SJCRH30 (cell line): ENCODE data around the gene OBSCN. TPM values are rescaled to one million over a fixed set of nuclear protein-coding genes. Genes with fewer than 3 reads are reported as not detected.

Source experiments
- DNase-seq, 2 experiments: peaks; one replicate each; pipeline ENCODE4 v3.0.0-alpha.2; 2015 to 2020
- H3K27ac ChIP-seq: fragments of 250-450 bp; sonication (Bioruptor Pico); 2 replicates; pipeline ENCODE4 v1.5.1; 2020; ENCODE audit warnings: mild to moderate bottlenecking, moderate library complexity
- H3K27me3 ChIP-seq: fragments of 250-450 bp; sonication (Bioruptor Pico); 2 replicates; pipeline ENCODE4 v1.5.1; 2020; ENCODE audit warnings: mild to moderate bottlenecking, moderate library complexity
- H3K36me3 ChIP-seq: fragments of 250-450 bp; sonication (Bioruptor Pico); 2 replicates; pipeline ENCODE4 v1.5.1; 2020; ENCODE audit warnings: mild to moderate bottlenecking, moderate library complexity
- H3K4me1 ChIP-seq: fragments of 250-450 bp; sonication (Bioruptor Pico); 2 replicates; pipeline ENCODE4 v1.5.1; 2020; ENCODE audit warnings: mild to moderate bottlenecking, moderate library complexity
- H3K4me3 ChIP-seq: fragments of 250-450 bp; sonication (Bioruptor Pico); 2 replicates; pipeline ENCODE4 v1.5.1; 2020; ENCODE audit warnings: mild to moderate bottlenecking, moderate library complexity
- H3K9me3 ChIP-seq: fragments of 250-450 bp; sonication (Bioruptor Pico); replicated peaks from 2 replicates; pipeline ENCODE4 v1.5.1; 2020; ENCODE audit warnings: mild to moderate bottlenecking, moderate library complexity
- total RNA-seq: library from RNA; depleted of rRNA; stranded (reverse); fragments of >200 nt; shearing (Covaris generic); gene quantifications from 2 replicates; pipeline ENCODE4 v1.2.3, GENCODE V29; 2014

The OBSCN gene
- total RNA-seq, 1 experiment from 2014 or later, result 8.3 TPM

DNA sequence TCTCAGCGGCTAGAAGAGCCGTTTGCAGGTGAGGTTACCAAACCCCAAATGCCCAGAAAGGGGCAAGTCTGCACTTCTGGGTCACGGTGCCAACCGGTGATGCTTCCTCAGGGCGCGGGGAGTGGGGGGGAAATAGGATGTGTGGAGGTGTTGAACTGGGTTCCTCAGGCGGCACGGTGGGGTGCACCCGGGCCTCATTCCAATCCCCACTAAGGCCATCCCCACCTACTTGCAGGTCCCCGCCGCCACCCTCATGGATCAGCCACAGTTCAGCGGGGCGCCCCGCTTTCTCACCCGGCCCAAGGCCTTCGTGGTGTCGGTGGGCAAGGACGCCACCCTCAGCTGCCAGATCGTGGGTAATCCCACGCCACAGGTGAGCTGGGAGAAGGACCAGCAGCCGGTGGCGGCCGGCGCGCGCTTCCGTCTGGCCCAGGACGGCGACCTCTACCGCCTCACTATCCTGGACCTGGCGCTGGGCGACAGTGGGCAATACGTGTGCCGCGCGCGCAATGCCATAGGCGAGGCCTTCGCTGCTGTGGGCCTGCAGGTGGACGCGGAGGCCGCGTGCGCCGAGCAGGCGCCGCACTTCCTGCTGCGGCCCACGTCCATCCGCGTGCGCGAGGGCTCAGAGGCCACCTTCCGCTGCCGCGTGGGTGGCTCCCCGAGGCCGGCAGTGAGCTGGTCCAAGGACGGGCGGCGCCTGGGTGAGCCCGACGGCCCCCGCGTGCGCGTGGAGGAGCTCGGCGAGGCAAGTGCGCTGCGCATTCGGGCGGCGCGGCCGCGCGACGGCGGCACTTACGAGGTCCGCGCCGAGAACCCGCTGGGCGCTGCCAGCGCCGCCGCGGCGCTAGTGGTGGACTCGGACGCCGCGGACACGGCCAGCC, 3.9 kb downstream of the OBSCN start:
- Histone ChIP-seq H3K27ac (no peak overlapping the region), H3K4me3 (no peak overlapping the region), H3K9me3 (no peaks in the 10 kb centered on the region), H3K4me1 (peaks cover 40% of the 10 kb centered on the region), H3K36me3 (no peaks in the 10 kb centered on the region), H3K27me3 (0 out of 2 replicates have a peak, but pooled peaks cover 4% of the 10 kb centered on the region)
- no peak for DNase-seq

DNA sequence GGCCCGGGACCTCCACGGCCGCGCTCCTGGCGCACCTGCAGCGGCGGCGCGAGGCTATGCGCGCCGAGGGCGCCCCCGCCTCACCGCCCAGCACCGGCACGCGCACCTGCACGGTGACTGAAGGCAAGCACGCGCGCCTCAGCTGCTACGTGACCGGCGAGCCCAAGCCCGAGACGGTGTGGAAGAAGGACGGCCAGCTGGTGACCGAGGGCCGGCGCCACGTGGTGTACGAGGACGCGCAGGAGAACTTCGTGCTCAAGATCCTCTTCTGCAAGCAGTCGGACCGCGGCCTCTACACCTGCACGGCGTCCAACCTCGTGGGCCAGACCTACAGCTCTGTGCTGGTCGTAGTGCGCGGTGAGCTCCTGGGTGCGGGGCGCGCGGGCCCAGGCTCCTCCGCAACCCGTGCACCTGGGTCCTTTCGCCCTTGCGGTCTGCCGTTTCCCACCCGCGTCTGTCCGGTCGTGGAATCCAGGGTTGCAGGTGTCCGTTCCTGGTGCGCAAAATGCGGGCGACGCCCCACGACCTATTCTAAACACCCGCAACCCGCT, 4.6 kb downstream of the OBSCN start:
- no peak overlapping the region for H3K27ac ChIP-seq
- no peaks in the 10 kb centered on the region for H3K36me3 ChIP-seq
- 0 out of 2 replicates have a peak, but pooled peaks cover under 1% of the 10 kb centered on the region for H3K27me3 ChIP-seq
- DNase-seq, result no peak
- H3K4me1 ChIP-seq, result peaks cover 38% of the 10 kb centered on the region
- H3K4me3 ChIP-seq, result no peak overlapping the region
- H3K9me3 ChIP-seq, result no peaks in the 10 kb centered on the region

DNA sequence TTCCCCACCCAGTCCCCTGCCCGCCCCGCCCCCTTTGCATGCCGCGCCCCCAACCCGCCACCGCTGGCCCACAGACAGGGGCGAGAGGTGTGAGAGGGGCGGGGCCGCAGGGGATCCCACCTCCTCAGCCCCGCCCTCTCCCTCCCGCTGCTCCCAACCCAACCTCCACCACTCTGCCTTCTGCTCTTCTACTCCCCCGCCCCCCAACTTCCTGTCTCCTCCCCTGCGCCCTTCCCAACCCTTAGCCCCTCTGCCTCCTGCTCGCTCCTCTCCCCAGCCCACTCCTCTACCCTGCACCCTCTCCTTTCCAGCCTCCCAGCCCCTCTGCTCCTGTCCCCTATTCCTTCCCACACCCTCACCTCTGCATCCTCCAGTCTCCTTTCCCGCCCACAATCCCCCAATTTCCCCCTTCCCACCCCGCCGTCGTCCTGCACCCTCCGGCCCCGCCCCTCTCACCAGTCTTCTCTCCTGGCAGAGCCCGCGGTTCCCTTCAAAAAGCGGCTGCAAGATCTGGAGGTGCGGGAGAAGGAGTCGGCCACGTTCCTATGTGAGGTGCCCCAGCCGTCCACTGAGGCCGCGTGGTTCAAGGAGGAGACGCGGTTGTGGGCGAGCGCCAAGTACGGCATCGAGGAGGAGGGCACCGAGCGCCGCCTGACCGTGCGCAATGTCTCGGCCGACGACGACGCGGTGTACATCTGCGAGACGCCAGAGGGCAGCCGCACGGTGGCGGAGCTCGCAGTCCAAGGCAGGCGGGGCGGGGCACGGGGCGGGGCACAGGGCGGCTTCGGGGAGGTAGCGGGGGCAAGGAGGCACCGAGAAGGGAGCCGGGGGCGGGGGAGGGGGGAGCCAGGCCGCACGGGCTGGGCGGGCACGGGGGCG, 5.4 kb downstream of the OBSCN start:
- Histone ChIP-seq H3K4me3 (0 out of 2 replicates have a peak overlapping the region, but pooled peaks have one; percentile 28), H3K27me3 (no peaks in the 10 kb centered on the region), H3K27ac (no peak overlapping the region), H3K36me3 (no peaks in the 10 kb centered on the region), H3K4me1 (peaks cover 30% of the 10 kb centered on the region), H3K9me3 (no peaks in the 10 kb centered on the region)
- no peak for DNase-seq

DNA sequence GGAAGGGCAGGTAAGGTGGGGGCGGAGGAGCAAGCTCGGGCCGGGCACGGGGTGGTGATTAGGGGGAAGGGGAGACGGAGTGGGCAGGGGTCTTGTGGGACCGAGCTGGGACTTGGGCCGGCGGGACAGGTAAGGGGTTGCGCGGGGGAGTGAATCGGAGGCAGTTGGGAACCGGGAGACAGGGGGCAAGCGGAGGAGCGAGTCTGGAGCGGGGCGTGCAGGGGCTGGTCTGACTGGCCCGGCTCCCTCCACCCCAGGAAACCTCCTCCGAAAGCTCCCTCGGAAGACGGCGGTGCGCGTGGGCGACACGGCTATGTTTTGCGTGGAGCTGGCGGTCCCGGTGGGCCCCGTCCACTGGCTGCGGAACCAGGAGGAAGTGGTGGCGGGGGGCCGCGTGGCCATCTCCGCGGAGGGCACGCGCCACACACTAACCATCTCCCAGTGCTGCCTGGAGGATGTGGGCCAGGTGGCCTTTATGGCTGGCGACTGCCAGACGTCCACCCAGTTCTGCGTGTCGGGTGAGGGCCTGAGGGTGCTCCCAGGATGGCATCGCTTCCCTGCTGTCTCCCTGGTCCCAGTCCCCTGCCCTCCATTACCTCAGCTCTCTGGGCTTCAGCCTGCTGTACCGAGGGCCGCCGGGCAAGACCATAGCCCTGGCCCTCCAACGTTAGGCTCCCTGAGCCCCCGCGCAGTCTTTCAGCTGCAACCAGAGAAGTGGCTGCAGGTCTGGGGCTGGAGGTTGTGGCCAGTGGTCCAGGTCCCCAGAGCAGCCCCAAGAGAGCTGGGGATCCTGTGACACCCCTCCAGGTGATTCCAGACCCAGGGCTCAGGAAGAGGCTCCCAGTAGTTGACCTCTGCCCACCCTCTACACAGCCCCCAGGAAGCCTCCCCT, 6.3 kb downstream of the OBSCN start:
- H3K36me3 ChIP-seq, result no peaks in the 10 kb centered on the region
- no peak overlapping the region for H3K4me3 ChIP-seq
- H3K9me3 ChIP-seq, result no peaks in the 10 kb centered on the region
- DNase-seq, result no peak
- H3K27me3 ChIP-seq, result no peaks in the 10 kb centered on the region
- H3K4me1 ChIP-seq, result peaks cover 23% of the 10 kb centered on the region
- H3K27ac ChIP-seq, result no peak overlapping the region

DNA sequence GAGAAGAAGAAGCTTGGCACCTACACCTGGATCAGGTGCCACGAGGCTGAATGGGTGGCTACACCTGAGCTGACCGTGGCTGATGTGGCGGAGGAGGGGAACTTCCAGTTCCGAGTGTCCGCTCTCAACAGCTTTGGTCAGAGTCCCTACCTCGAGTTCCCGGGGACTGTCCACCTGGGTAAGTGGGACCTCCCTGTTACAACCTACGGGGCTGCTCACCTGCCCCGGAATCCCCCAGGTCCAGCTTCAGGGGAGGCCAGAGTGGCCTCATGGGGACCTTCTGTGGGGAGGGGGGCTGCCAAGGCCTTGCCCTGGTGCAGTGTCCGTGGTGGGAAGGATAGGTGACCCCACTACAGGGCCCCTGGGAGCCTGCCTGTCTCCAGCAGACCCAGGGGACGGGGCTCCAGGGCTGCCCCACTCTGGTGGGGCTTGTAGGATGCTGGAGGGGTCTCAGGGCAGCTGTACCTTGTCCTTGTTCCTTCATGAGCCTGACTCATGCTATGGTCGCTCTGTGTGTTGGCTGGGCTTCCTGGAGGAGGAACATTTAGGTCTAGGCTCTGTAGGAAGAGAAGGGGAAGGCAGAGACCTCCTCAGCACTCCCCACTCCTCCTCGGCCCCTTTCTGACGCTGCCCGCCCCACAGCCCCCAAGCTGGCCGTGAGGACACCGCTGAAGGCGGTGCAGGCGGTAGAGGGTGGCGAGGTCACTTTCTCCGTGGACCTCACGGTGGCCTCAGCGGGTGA, 7.2 kb downstream of the OBSCN start:
- H3K9me3 ChIP-seq, result no peaks in the 10 kb centered on the region
- H3K27ac ChIP-seq, result no peak overlapping the region
- H3K4me3 ChIP-seq, result no peak overlapping the region
- H3K27me3 ChIP-seq, result no peaks in the 10 kb centered on the region
- H3K36me3 ChIP-seq, result no peaks in the 10 kb centered on the region
- no peak for DNase-seq
- H3K4me1 ChIP-seq, result peaks cover 15% of the 10 kb centered on the region; the same call in 1 of the 2 replicates

DNA sequence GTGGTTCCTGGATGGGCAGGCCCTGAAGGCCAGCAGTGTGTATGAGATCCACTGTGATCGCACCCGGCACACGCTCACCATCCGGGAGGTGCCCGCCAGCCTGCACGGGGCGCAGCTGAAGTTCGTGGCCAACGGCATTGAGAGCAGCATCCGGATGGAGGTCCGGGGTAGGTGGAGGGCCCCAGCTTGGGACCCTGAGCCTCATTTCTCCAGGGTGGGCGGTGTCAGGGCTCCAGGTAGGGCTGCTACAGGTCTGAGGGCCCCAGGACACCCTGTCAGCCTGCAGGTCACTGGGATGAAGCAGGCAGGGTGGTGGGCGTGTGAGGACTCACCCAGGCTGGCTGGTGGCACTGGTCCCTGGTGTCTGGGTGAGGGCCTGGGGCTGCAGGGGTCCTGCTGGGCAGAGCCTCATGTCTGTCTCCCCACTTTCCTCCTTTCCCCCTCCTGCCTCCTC, 7.8 kb downstream of the OBSCN start:
- DNase-seq, result no peak
- no peaks in the 10 kb centered on the region for H3K9me3 ChIP-seq
- peaks cover 9% of the 10 kb centered on the region; the same call in 1 of the 2 replicates for H3K4me1 ChIP-seq
- H3K27me3 ChIP-seq, result no peaks in the 10 kb centered on the region
- no peak overlapping the region; the same call in 1 of the 2 replicates for H3K4me3 ChIP-seq
- H3K36me3 ChIP-seq, result no peaks in the 10 kb centered on the region
- H3K27ac ChIP-seq, result no peak overlapping the region

DNA sequence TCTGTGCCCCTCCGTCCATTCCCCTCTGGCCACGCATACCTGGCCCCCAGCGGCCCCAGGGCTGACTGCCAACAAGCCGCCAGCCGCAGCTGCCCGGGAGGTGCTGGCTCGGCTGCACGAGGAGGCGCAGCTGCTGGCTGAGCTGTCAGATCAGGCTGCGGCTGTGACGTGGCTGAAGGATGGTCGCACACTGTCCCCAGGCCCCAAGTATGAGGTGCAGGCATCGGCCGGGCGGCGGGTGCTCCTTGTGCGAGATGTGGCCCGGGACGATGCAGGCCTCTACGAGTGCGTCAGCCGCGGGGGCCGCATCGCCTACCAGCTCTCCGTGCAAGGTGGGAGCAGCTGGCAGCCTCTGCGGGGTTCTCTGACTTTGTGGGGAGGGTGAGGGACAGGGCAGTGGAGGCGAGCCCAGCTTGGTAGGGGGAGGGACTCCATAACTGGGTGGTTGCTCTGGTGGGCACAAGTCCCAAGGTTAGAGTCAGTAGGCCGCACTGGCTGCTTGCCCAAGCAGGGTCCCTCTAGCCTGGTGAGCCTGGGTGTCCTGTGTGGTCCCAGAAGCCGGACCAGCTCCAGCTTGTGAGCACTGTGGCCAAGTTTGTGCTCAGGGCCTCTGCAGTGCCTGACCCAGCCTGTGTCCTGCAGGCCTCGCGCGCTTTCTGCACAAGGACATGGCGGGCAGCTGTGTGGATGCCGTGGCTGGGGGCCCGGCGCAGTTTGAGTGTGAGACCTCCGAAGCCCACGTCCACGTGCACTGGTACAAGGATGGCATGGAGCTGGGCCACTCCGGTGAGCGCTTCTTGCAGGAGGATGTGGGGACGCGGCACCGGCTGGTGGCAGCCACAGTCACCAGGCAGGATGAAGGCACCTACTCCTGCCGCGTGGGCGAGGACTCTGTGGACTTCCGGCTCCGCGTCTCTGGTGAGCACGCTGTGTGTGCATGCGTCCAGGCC, 8.8 kb downstream of the OBSCN start:
- Histone ChIP-seq H3K4me1 (peaks cover 9% of the 10 kb centered on the region; the same call in 1 of the 2 replicates), H3K4me3 (peak overlapping the region; percentile 21), H3K27ac (no peak overlapping the region), H3K9me3 (no peaks in the 10 kb centered on the region), H3K27me3 (no peaks in the 10 kb centered on the region), H3K36me3 (no peaks in the 10 kb centered on the region)
- peak; percentile 70 to 76 for DNase-seq

DNA sequence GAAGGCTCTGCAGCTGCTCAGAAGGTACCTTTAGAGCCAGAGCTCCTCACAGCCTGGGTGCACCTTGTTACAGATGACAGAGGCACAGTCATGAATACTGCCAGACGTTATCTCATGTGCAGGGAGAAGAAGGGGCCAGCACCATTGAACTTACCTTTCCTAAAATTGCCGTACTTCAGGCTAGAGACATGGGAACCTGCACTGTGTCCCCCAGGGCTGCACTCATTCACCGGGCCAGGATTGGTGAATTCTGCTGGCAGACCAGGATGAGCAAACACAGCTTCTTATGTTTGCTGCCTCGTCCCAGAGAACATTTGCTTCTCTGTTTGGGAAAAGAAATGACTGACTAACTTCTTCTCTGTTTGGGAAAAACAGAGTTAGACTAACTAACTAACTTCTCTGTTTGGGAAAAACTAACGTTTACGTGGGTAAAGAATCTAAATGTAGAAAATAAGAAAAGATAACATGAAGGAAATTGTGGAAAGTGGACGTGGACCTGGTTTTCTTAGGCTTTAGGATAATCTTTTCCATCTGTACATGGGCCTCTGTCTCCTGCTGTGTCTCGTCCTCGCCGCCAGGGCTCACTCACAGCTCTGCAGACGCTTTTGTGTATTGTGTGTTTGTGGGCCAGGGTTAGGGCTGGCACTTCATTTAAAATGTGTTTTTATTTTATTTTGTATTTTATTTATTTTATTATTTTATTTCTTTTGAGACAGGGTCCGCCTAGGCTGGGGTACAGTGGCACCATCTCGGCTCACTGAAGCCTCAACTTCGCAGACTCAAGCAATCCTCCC, 9.9 kb downstream of the OBSCN start:
- H3K9me3 ChIP-seq, result no peaks in the 10 kb centered on the region
- H3K4me1 ChIP-seq, result peaks cover 9% of the 10 kb centered on the region; the same call in 1 of the 2 replicates
- H3K27me3 ChIP-seq, result no peaks in the 10 kb centered on the region
- H3K27ac ChIP-seq, result no peak overlapping the region
- no peaks in the 10 kb centered on the region for H3K36me3 ChIP-seq
- DNase-seq, result no peak
- H3K4me3 ChIP-seq, result no peak overlapping the region

DNA sequence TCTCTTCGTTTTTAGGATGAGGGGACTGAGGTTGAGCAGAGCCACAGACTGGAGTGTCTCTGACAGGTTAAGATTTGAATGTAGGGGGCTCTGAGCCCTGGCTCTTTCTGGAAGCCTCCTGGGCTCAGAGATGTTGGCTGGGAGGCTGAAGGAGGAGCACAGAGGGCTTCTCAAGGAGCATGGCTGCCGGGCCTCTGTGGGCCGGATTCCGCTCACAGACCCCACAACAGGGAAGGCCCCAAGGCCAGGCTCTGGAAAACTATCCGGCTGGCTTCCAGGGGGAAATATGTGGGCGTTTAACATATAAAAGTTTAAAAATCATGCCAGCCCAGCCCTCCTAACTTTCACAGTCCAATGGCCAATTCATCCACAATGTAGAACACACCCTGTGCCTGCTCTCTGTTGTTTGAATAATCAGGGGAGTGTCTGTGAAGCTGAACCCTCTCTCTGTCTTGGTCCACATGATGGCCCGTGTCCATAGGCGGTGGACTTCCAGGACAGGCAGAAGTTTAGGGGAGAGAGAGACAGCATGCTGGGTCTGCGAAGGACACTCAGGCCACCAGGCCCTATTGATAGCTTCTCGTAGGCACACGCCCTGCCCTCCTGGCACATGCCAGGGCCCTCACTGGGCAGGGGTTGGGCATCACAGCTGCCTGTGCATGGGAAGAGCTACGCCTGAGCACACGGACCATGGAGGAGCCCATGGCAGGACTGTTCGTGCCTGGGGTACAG, 10.8 kb downstream of the OBSCN start:
- Histone ChIP-seq H3K9me3 (no peaks in the 10 kb centered on the region), H3K4me3 (no peak overlapping the region), H3K36me3 (no peaks in the 10 kb centered on the region), H3K27me3 (no peaks in the 10 kb centered on the region), H3K27ac (no peak overlapping the region), H3K4me1 (peaks cover 9% of the 10 kb centered on the region; the same call in 1 of the 2 replicates)
- DNase-seq, result no peak

DNA sequence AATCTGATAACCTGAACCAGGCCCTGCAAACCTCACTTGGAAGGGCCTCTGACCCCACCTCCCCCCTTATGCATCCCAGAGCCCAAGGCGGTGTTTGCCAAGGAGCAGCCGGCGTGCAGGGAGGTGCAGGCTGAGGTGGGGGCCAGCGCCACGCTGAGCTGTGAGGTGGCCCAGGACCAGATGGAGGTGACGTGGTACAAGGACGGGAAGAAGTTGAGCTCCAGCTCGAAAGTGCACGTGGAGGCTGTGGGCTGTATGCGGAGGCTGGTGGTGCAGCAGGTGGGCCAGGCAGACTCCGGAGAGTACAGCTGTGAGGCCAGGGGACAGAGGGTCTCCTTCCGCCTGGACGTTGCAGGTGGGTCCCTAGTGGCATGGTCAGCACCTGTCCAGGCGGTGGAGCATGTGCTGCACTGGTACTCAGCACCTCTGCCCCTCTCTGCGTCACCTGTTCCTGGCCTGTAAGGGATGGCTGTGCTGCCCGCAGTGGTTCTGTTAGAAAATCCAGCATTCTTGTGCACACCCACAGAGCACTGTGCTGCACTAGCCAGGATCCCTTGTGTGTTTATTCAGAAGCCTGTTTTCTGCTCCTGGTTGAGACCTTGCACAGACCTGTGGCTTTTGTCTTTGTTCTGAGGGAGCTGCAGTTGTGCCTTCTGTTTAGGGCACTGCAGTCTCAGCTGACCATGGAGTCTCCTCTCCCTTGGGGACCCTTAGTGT, 11.6 kb downstream of the OBSCN start:
- no peaks in the 10 kb centered on the region for H3K9me3 ChIP-seq
- H3K36me3 ChIP-seq, result no peaks in the 10 kb centered on the region
- H3K4me3 ChIP-seq, result no peak overlapping the region
- no peak for DNase-seq
- peaks cover 9% of the 10 kb centered on the region; the same call in 1 of the 2 replicates for H3K4me1 ChIP-seq
- no peak overlapping the region for H3K27ac ChIP-seq
- H3K27me3 ChIP-seq, result no peaks in the 10 kb centered on the region
